Central memory CD8-positive, alpha-beta T cell (primary cell): ENCODE measurements around the gene ADCY3.

Source experiments
- ATAC-seq: fragments of 150-1000 bp; cut with Tn5 transposase; replicated peaks from 2 replicates; pipeline ENCODE4 v1.10.0; 2022; ENCODE audit warnings: mild to moderate bottlenecking, moderate FRiP score, moderate number of reproducible peaks; ENCODE audit not compliant: poor library complexity, severe bottlenecking; ENCODE audit errors: extremely low read depth
- DNase-seq, 2 donors: peaks; one replicate each; pipeline ENCODE4 v3.0.0; 2021; ENCODE audit warnings: low spot score in 2 of 2
- H3K27ac Mint-ChIP-seq: one replicate; pipeline ENCODE4 v1.8.0; 2022; ENCODE audit warnings: low read depth, mild to moderate bottlenecking, moderate library complexity, mixed read lengths
- H3K27me3 Mint-ChIP-seq: one replicate; pipeline ENCODE4 v1.8.0; 2022; ENCODE audit warnings: mixed read lengths
- H3K36me3 Mint-ChIP-seq: one replicate; pipeline ENCODE4 v1.8.0; 2022; ENCODE audit warnings: mild to moderate bottlenecking, moderate library complexity, mixed read lengths; ENCODE audit not compliant: insufficient read depth
- H3K4me1 Mint-ChIP-seq: one replicate; pipeline ENCODE4 v1.8.0; 2022; ENCODE audit warnings: mixed read lengths
- H3K4me3 Mint-ChIP-seq: one replicate; pipeline ENCODE4 v1.8.0; 2022; ENCODE audit warnings: mild to moderate bottlenecking, moderate library complexity, mixed read lengths
- H3K9me3 Mint-ChIP-seq: one replicate; pipeline ENCODE4 v1.8.0; 2022; ENCODE audit warnings: mixed read lengths

ADCY3 gene

GRCh38 chr2:24920098-24920808 lies at the start of gene ADCY3:
ADCY3 (minus strand) TSS chr2:24920237; CDS start chr2:24918987, 1,250 bp downstream.
- Mint-ChIP-seq H3K27ac (peak within 1 kb of the TSS; percentile 68), H3K4me3 (peak within 1 kb of the TSS; percentile 78), H3K27me3 (no peaks in the 10 kb centered on the region), H3K9me3 (no peaks in the 10 kb centered on the region), H3K4me1 (peaks cover 35% of the 10 kb centered on the region), H3K36me3 (peaks cover 6% of the 10 kb centered on the region)
- DNase-seq, result peak in 1 of 2 donors; percentile 45
- ATAC-seq, result peak; percentile 56

- Mint-ChIP-seq H3K4me1 (peaks cover 19% of the 10 kb centered on the region), H3K27ac (no peak overlapping the region), H3K27me3 (no peaks in the 10 kb centered on the region), H3K9me3 (no peaks in the 10 kb centered on the region), H3K36me3 (peaks cover 37% of the 10 kb centered on the region), H3K4me3 (no peak overlapping the region)
- ATAC-seq (no peak), DNase-seq (no peak)
Measured at GRCh38 chr2:24969784-24970183, 49.7 kb upstream of the ADCY3 start.

DNA sequence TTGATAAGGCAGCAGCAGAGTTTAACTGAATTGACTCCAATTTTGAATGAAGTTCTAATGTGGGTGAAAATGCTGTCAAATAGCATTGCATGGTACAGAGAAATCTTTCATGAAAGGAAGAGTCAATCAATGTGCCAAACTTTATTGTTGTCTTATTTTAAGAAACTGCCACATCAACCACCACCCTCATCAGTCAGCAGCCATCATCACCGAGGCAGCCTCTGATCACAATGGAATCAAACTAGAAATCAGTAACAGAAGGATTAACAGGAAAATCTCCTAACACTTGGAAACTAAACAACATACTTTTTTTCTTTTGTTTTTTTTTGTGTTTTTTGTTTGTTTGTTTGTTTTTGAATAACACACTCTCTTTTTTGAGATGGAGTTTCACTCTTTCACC lies 41.9 kb upstream of the ADCY3 start:
- Mint-ChIP-seq H3K4me3 (no peak overlapping the region), H3K27me3 (no peaks in the 10 kb centered on the region), H3K9me3 (no peaks in the 10 kb centered on the region), H3K4me1 (peaks cover 23% of the 10 kb centered on the region), H3K27ac (no peak overlapping the region), H3K36me3 (peaks cover 54% of the 10 kb centered on the region)
- ATAC-seq (no peak), DNase-seq (no peak)

- no peaks in the 10 kb centered on the region for H3K27me3 Mint-ChIP-seq
- no peak overlapping the region for H3K4me3 Mint-ChIP-seq
- DNase-seq, result no peak
- no peak for ATAC-seq
- H3K27ac Mint-ChIP-seq, result no peak overlapping the region
- peaks cover 22% of the 10 kb centered on the region for H3K4me1 Mint-ChIP-seq
- H3K9me3 Mint-ChIP-seq, result peaks cover 11% of the 10 kb centered on the region
- peaks cover 55% of the 10 kb centered on the region for H3K36me3 Mint-ChIP-seq
Measured at GRCh38 chr2:24959761-24960160, 39.7 kb upstream of the ADCY3 start.

DNA sequence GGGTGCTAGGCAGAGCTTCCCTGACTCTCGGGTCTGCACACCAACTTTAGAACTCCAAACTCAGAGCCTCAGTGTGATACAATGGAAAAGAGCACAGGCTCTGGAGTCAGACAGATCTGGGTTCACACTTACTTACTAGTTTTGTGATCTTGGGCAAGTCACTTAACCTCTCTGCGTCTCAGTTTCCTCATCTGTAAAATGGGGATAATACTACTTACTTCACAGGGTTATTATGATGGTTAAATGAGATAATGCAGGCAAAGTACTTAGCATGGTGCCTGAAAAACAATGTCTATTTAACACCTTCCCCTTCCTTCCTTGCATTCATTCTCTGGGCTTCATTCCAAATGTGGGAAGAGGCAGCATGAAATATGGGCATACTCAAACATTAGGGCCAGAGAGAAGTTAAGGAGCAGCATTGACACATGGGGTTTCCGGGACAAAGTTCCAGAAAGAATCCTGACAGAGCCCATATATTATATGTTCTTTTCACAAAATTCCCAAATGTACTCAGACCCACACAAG lies 38.4 kb upstream of the ADCY3 start:
- Mint-ChIP-seq H3K4me3 (no peak overlapping the region), H3K4me1 (peaks cover 18% of the 10 kb centered on the region), H3K9me3 (peaks cover 11% of the 10 kb centered on the region), H3K27me3 (no peaks in the 10 kb centered on the region), H3K27ac (no peak overlapping the region), H3K36me3 (peaks cover 50% of the 10 kb centered on the region)
- ATAC-seq (no peak), DNase-seq (no peak)

DNA sequence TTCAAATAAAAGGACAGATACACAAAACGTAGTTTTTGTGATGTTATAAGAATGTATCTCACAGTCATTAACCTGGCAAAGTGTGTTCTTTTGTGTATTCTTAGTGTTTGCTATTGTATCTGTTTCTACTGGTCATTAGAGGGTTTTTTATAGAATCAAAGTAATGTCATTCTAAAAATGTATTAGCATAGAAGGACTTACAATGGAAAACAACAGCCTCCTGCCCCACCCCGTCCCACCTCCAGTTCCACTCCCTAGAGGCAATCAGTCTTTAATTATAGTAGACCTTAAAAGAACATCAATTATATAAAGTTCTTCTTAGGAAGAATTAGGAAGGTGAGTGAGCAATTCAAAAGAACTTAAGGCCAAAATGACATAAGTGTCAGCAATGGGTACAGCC lies 37.9 kb upstream of the ADCY3 start:
- Mint-ChIP-seq H3K9me3 (peaks cover 11% of the 10 kb centered on the region), H3K27ac (no peak overlapping the region), H3K4me1 (peaks cover 18% of the 10 kb centered on the region), H3K36me3 (peaks cover 48% of the 10 kb centered on the region), H3K27me3 (no peaks in the 10 kb centered on the region), H3K4me3 (no peak overlapping the region)
- DNase-seq (no peak), ATAC-seq (no peak)

DNA sequence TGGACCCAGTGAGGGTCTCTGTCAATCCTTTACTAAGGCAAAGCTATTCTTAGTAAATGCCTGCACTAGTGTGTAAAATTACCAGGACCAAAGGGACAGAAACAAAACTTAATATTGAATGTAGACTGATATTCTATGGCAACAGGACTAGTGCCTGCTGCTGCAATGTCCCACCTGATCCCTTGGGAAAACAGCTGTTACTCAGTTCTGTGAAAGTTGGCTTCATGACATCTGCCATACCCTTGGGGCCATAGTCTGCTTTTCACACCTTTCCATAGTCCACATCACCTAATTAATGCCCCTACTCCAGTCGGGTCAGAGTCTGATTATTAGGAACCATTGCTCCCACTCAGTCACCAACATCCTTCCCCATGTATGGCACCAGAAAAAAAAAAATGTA lies 37.2 kb upstream of the ADCY3 start:
- no peak overlapping the region for H3K27ac Mint-ChIP-seq

GRCh38 chr2:24955921-24956320 lies 35.9 kb upstream of the ADCY3 start:
- DNase-seq (no peak), ATAC-seq (no peak)
- peaks cover 45% of the 10 kb centered on the region for H3K36me3 Mint-ChIP-seq
- peaks cover 11% of the 10 kb centered on the region for H3K9me3 Mint-ChIP-seq
- no peak overlapping the region for H3K4me3 Mint-ChIP-seq
- no peak overlapping the region for H3K27ac Mint-ChIP-seq
- no peaks in the 10 kb centered on the region for H3K27me3 Mint-ChIP-seq
- peaks cover 18% of the 10 kb centered on the region for H3K4me1 Mint-ChIP-seq

More for the DNA sequence above, 37.2 kb upstream of the ADCY3 start:
- ATAC-seq (no peak), DNase-seq (no peak)
- peaks cover 18% of the 10 kb centered on the region for H3K4me1 Mint-ChIP-seq
- H3K4me3 Mint-ChIP-seq, result no peak overlapping the region
- H3K27me3 Mint-ChIP-seq, result no peaks in the 10 kb centered on the region
- H3K36me3 Mint-ChIP-seq, result peaks cover 46% of the 10 kb centered on the region
- H3K9me3 Mint-ChIP-seq, result peaks cover 11% of the 10 kb centered on the region

DNA sequence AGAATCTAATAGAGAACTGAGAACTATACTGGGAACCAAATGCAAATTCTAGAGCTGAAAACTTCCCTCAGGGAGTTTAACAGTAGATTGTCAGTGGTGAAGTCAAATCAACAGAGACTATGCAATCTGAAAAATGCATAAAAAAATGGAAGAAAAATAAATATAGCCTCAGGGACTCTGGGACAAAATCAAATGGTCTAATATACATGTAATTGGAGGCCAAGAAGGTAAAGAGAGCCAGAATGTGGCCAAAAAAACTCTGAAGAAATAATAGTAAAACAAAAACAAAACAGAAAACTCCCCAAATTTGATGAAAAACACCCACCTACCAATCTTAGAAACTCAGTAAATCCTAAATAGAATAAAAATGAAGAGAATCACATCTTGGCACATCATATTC lies 35.2 kb upstream of the ADCY3 start:
- no peak for ATAC-seq
- no peak overlapping the region for H3K4me3 Mint-ChIP-seq

DNA sequence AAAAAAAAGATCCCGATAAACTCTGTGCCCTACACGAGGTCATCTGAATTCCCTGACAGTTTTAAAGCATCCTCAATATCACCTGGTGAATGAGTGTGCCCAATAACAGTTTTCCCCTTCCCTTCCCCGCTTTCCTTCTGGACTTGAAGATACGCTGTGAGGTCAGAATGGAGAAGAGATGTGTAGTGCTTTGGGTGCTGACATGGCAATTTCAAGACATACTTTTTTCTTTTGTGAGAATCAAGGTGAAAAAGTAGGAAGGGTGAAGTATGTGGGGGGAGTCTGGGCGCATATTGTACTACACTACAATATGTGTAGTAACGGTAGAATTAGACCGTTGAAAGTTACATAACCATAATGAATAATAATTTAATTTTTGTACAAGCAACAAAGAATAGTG lies 30.1 kb upstream of the ADCY3 start:
- ATAC-seq (no peak), DNase-seq (no peak)
- H3K27me3 Mint-ChIP-seq, result no peaks in the 10 kb centered on the region
- H3K27ac Mint-ChIP-seq, result no peak overlapping the region
- no peak overlapping the region for H3K4me3 Mint-ChIP-seq
- H3K4me1 Mint-ChIP-seq, result no peaks in the 10 kb centered on the region
- peaks cover 3% of the 10 kb centered on the region for H3K9me3 Mint-ChIP-seq
- peaks cover 32% of the 10 kb centered on the region for H3K36me3 Mint-ChIP-seq

More for the DNA sequence above, 35.2 kb upstream of the ADCY3 start:
- H3K27ac Mint-ChIP-seq, result no peak overlapping the region
- H3K27me3 Mint-ChIP-seq, result no peaks in the 10 kb centered on the region
- peaks cover 11% of the 10 kb centered on the region for H3K9me3 Mint-ChIP-seq
- no peak for DNase-seq
- peaks cover 12% of the 10 kb centered on the region for H3K4me1 Mint-ChIP-seq
- peaks cover 43% of the 10 kb centered on the region for H3K36me3 Mint-ChIP-seq

DNA sequence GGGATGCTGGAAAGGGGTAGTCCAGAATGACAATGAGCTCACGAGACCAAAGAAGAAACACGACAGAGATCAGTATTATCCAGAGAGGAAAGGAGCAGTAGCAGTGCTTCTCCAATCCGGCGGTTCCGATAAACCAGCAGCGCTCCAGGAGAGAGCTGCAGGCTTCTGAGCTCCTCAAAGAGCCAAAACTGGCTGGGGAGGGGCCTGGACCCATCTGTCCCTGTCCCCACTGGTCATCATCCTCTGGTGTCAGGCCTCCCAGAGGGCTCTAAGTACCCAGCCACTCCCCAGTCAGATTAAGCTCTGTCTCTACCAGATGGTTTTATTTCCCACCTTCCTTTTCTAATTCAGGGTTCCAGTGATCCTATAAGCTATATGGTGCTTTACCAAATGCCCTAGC lies 28.5 kb upstream of the ADCY3 start:
- DNase-seq (no peak), ATAC-seq (no peak)
- Mint-ChIP-seq H3K4me1 (no peaks in the 10 kb centered on the region), H3K36me3 (peaks cover 28% of the 10 kb centered on the region), H3K9me3 (no peaks in the 10 kb centered on the region), H3K27me3 (no peaks in the 10 kb centered on the region), H3K27ac (peak overlapping the region; percentile 13), H3K4me3 (no peak overlapping the region)

GRCh38 chr2:24947561-24948157 lies 27.6 kb upstream of the ADCY3 start:
- DNase-seq, result no peak
- H3K27me3 Mint-ChIP-seq, result no peaks in the 10 kb centered on the region
- H3K4me1 Mint-ChIP-seq, result no peaks in the 10 kb centered on the region
- H3K36me3 Mint-ChIP-seq, result peaks cover 27% of the 10 kb centered on the region
- H3K9me3 Mint-ChIP-seq, result no peaks in the 10 kb centered on the region
- H3K4me3 Mint-ChIP-seq, result no peak overlapping the region
- H3K27ac Mint-ChIP-seq, result no peak overlapping the region
- ATAC-seq, result no peak

GRCh38 chr2:24945907-24946306 lies 25.9 kb upstream of the ADCY3 start:
- no peak for ATAC-seq
- H3K36me3 Mint-ChIP-seq, result peaks cover 15% of the 10 kb centered on the region
- H3K4me1 Mint-ChIP-seq, result no peaks in the 10 kb centered on the region
- no peaks in the 10 kb centered on the region for H3K9me3 Mint-ChIP-seq
- H3K4me3 Mint-ChIP-seq, result no peak overlapping the region
- H3K27me3 Mint-ChIP-seq, result no peaks in the 10 kb centered on the region
- peak overlapping the region; percentile 22 for H3K27ac Mint-ChIP-seq
- DNase-seq, result no peak
